ENCODE data around the gene SERPINB7.
"Not testable (repeated sequence)": the region's sequence is repeated elsewhere in the genome, so short reads cannot be mapped to it uniquely, and the experiment has no call there.

SERPINB7 gene

DNA sequence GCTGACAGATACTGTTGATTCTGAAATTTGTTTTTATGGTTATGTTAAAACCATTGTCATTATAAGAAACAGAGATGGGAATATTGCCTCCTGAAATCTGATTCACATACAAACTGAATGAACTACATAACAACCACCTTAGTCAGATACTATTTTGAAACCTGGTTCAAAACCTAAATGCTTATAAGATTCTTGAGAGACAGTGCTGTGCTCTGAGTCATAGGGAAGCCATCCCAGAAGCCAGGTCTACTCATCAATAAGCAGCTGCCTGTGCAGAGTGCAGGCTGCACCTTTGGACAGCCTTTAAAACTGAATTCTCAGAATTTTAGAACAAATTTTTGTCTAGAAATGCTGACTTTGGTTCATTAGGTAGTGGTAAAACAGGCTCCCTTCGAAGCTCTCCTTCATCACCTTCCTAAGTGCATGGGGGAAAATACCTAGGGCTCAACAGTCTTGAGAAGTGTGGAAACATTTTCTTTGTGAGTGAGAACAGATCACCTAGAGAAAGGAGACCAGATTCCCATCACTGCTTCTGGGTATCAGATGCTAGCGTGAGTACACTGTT, at the start of gene SERPINB7:
Gene SERPINB7, plus strand, starts transcription at position 253 of the 565 bp plus-strand sequence. CDS start 6,955 bp downstream, outside the sequence.
- DNase-seq (ENCODE audit: low read depth in 1 of 2, low spot score in 1 of 2): no peak

DNA sequence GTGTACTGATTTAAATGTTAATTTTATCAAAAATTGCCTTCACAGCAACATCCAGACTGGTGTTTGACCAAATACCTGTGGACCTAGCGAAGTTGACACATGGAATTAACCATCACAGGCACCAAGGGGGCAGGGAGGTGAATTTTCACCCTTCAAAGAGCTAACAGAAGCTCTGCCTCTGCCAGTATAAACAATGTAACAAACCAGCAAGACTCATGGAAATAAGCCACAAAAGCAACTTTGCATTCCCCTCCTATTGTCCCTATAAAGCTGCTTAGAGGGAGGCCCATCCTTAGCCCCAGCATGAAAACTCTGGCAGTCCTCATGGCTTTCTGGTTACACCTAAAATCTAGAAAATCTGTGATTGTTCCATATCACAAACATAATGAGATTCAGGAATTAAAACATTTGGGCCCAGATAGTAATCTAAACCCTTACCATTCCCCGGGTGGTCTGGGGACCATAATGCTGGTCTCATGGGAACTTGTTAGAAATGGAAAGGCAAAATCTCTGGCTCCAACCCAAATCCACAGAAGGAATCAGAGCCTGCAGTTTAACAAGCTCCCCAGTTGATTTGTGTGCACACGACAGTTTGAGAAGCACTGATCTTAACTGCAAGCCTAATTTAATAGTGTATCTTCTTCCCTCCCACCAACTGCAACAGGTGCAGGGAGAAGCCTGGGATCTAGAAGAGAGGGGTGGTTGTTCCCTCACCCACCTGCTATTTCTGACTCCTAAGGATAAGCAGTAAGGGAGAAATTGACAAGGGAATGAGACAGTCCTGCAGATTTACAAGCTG, 49.3 kb upstream of the SERPINB7 start:
- no peak for DNase-seq (ENCODE audit: low read depth in 1 of 2, low spot score in 1 of 2)

- DNase-seq (ENCODE audit: low read depth in 1 of 2, low spot score in 1 of 2): no peak
Measured at GRCh38 chr18:63730773-63731172, 44.4 kb upstream of the SERPINB7 start.

- DNase-seq (ENCODE audit: low read depth in 1 of 2, low spot score in 1 of 2): no peak
Measured at GRCh38 chr18:63731215-63731614, 44.0 kb upstream of the SERPINB7 start.

DNA sequence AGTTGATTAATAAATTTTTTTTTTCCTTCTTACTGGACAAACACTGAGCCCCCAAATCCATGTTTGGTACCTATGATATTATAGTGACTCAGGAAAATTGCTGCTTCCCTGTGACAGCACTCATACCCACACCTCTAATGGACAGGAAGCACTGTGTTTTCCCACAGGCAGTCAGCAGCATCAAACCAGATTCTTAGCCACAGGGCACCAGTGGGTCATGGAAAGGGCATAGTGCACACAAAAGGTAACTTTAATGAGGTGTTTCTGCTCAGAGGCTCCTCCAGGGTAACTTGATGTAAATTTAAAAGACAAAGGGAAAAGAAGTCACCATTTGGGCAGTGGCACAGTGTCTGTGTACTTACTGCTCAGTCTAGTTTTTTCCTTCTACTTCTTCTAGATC, 38.3 kb upstream of the SERPINB7 start:
- DNase-seq (ENCODE audit: low read depth in 1 of 2, low spot score in 1 of 2): no peak

- no peak for DNase-seq (ENCODE audit: low read depth in 1 of 2, low spot score in 1 of 2)
Measured at GRCh38 chr18:63741769-63742168, 33.4 kb upstream of the SERPINB7 start.

DNA sequence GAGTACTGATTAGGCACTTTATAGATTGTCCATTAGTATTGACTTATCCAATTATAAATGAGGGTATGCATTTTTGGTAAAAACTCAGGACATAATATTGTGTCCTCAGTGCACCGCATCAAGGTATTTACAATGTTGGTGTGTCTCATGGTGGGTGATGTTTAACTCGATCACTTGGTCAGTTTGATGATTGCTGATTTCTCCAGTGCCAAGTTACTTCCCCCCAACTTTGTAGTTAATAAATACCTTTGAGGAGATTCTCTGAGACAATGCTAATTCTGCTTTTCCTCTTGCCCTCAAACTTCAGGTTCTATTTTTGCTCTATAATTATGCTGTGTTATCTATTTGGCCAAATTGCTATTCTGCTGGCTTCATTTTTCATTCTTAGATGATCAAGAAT, 28.2 kb upstream of the SERPINB7 start:
- DNase-seq (ENCODE audit: low read depth in 1 of 2, low spot score in 1 of 2): no peak

GRCh38 chr18:63749489-63749888, 25.7 kb upstream of the SERPINB7 start:
- no peak for DNase-seq (ENCODE audit: low read depth in 1 of 2, low spot score in 1 of 2)

DNA sequence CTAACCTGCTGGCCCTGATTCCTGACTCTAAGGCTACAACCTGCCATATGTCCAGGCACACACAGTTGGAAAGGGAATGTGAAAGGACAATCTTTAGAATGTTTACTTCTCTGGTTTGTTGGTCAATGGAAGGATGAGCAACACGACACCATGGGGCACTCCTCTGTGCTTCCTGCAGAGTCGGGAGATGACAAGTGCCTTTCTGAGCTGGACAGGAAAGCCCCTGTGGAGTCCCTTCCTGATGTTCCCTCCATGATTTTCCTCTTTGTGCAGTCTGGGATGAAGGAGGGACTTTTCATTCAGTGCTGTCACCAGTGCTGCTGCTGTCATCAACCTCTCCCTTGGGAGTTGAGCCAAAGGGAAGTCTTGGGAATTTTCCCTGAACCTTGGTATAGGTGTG, 22.6 kb upstream of the SERPINB7 start:
- DNase-seq (ENCODE audit: low read depth in 1 of 2, low spot score in 1 of 2): no peak

DNA sequence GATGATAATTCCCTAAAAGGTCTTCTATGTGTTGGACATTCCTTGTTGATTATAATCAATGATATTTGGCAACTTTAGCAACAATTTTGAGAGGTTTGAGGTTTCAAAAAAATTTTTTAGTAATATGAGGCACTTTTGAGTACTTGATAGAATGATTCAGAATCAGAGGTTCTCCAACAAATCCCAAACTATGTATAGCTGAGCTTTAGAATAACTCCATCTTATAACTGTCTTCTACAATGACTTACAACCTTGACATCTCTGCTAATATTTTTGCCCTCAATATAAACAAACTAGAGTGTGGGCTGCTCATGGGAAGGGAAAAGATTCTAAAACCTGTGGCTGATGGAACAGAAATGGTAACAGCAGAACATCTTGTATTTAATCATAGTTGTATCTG, 21.5 kb upstream of the SERPINB7 start:
- no peak for DNase-seq (ENCODE audit: low read depth in 1 of 2, low spot score in 1 of 2)

DNA sequence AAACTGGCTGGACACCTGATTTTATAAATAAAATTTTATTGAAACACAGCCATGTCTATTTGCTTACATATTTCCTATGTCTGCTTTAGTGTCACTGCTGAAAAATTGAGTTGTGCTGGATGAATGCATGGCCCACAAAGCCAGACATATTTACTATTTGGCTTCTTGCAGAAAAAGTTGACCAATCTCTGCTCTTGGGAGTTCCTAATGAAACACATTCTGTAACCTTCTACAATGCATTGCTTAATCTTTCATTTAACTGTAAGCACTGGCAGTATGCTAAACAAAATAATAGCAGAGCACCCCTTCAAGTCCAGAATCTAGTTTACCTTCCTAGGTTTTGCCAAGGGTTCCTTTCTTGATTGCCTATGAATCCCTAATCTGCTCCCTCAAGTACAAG, 17.7 kb upstream of the SERPINB7 start:
- no peak for DNase-seq (ENCODE audit: low read depth in 1 of 2, low spot score in 1 of 2)

- no peak for DNase-seq (ENCODE audit: low read depth in 1 of 2, low spot score in 1 of 2)
Measured at GRCh38 chr18:63758615-63759240, 16.5 kb upstream of the SERPINB7 start.

GRCh38 chr18:63759786-63760185, 15.4 kb upstream of the SERPINB7 start:
- not testable (repeated sequence) for DNase-seq (ENCODE audit: low read depth in 1 of 2, low spot score in 1 of 2)

DNA sequence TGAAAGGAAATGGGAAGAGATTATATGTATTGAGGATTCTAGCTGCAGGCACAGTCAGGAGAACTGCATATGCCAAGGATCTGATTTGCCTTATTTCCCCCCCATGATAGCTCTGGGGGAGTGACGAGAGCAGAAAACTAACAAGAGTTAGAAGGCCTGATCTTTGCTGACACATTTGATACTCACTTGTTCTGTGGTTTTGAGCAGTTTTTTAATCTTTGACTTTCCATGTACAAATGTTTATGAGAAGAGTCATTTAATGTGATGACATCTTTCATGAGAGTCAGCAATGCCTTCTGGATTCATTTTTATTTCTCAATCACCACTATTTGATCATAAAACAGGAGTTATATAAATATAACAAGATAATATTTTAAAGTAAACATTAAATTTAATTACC, 12.7 kb upstream of the SERPINB7 start:
- no peak for DNase-seq (ENCODE audit: low read depth in 1 of 2, low spot score in 1 of 2)

DNA sequence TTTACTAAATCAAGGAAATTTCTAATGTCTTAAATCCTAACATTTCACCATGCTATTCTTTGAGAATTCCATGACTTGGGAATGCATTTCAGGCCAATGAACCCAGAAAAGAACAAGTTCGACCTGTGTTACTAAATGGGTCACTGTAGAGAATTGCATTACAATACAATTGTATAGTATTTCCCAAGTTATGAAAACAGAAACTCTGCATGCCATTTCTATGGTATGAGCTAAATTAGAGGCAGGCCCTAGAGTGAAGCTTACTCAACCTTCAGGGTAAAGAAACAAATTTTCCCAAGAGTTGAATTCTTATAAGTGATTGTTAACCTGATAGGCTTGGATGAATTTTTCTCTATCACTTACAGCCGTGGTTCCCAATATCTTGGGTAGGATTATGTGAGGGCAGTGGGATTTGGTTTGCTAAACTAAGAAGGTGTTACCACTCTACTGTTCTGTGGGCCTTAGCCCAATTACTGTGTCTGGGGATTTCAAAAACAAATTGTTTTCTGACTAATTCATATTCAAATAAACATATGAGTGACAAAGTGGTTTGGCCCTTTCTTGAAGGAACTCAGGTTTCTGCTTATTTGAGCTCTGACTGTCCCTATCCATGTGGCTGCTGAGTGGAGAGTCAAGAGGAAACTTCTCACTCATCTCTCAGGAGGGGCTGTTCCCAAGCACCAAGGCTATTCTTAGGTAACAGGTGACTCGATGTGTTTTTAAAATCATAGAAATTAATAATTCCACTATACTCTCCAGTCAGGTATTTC, 11.2 kb upstream of the SERPINB7 start:
- DNase-seq (ENCODE audit: low read depth in 1 of 2, low spot score in 1 of 2): no peak

GRCh38 chr18:63765837-63766236, 9.4 kb upstream of the SERPINB7 start:
- no peak for DNase-seq (ENCODE audit: low read depth in 1 of 2, low spot score in 1 of 2)

DNA sequence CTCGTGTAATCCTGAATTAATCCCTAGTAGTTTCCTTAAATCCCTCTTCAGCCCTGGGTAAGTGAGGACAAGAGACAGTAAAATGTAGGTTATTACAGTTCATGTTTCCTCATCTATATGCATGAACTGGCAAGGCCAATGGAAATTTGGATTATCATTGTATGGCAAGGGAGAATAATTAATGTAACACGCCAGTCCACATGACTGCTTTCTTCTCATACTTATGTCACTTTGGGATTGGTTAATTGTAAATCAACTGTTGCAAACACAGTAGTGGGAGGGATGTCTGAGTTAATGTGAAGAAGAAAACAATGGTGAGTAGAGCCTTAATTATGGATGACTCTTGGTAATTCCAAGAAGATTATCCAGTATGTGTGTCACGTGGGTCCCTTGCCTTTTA, 1.7 kb upstream of the SERPINB7 start:
- no peak for DNase-seq (ENCODE audit: low read depth in 1 of 2, low spot score in 1 of 2)

DNA sequence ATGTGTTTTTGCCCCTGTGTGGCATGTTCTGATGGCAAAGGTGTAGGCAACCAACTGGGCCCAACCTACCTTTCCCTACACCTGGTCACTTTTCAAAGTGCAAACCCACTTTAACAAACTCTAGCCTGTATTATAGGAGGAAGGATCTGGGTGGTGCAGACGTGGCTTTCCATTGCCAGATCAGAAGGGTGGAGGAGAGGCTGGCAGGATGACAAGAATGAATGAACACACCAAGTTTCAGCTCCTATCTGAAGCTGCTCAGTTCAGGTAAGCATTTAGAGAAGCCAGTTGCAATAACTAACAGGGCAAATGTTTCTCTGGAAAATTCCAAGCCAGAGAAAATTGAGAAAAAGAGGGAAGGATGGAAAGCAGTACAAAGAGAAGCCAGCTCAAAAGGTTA, 707 bp upstream of the SERPINB7 start:
- no peak for DNase-seq (ENCODE audit: low read depth in 1 of 2, low spot score in 1 of 2)

- no peak for DNase-seq (ENCODE audit: low read depth in 1 of 2, low spot score in 1 of 2)
Measured at GRCh38 chr18:63779386-63779785, 4.2 kb downstream of the SERPINB7 start.

DNA sequence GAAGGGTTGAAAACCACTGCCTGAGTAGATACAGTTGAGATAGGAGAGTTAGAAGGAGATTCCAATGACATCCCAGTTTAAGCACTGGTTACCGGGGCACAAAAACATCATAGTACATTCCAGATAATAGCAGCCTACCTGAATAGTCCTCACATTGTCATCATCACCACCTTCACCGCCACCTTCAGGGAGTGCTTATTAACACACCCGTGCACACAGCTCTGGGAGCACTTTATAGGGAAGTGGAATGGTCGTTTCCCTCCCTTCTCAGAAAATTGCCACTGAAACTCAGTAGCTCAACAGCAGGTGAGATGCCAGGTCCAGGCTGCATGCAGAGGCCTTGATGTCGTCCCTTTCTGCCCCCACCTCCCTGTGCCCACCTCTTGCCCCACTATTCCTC, 8.2 kb downstream of the SERPINB7 start:
- no peak for DNase-seq (ENCODE audit: low read depth in 1 of 2, low spot score in 1 of 2)

DNA sequence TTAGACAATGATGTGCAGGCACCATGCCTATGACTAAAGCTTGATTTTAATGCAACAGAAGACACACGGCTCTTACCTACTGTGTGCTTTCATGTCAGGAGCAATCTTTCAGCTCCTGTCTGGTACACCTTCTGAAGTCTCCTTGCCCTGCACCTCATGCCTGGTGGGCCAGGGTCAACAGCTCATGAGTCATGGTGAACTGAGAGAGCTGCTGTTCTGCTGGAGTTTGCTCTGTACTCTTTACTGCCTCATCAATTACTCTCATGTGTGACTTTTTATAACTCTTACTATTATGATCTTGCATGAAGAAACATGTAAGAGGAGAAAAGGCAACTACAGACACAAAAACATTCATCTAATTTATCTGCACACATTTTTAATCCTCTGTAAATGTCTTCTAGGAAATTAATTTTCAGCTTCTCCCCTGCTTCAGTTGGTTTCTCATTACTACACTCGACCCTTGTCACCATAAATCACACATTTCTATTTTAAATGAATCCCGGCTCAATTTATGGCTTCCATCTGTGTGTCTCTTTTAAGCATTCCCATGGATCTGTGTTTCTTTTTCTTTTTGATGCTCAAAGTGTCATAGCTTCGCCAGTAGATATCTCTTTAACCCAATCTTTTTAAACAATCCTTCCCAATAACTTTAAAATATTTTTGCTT, 9.7 kb downstream of the SERPINB7 start:
- DNase-seq (ENCODE audit: low read depth in 1 of 2, low spot score in 1 of 2): no peak

All from stimulated activated CD4-positive, alpha-beta T cell treated with anti-CD3 and anti-CD28 coated beads, Interleukin-15, amount 100 ng/mL, for 1 hour (primary cell).